Spinal cord (tissue), 10 donors: Measurements from ENCODE around the gene ROBO3. TPM values are rescaled to one million over a fixed set of nuclear protein-coding genes. Genes with fewer than 3 reads are reported as not detected.

ENCODE experiments used
- DNase-seq, 6 donors: peaks; one replicate each; pipeline versions ENCODE4 v3.0.0 to v3.0.0-alpha.2; 2013 to 2015; ENCODE audit warnings: low spot score in 6 of 6, low read depth in 4 of 6
- H3K27ac ChIP-seq: one replicate; pipeline ENCODE4 v1.5.1; 2013; ENCODE audit warnings: low read depth, low read length, control low read depth
- H3K27me3 ChIP-seq: one replicate; pipeline ENCODE4 v1.6.1; 2013; ENCODE audit warnings: low read length; ENCODE audit not compliant: control insufficient read depth, insufficient read depth
- H3K36me3 ChIP-seq: one replicate; pipeline ENCODE4 v1.6.1; 2013; ENCODE audit warnings: low read length; ENCODE audit not compliant: control insufficient read depth, insufficient read depth
- H3K4me1 ChIP-seq: one replicate; pipeline ENCODE4 v1.6.1; 2013; ENCODE audit warnings: low read length; ENCODE audit not compliant: control insufficient read depth, insufficient read depth
- H3K4me3 ChIP-seq: one replicate; pipeline ENCODE4 v1.5.1; 2013; ENCODE audit warnings: low read depth, low read length, control low read depth
- H3K9me3 ChIP-seq: one replicate; pipeline ENCODE4 v1.6.1; 2013; ENCODE audit warnings: low read length; ENCODE audit not compliant: control insufficient read depth, insufficient read depth
- WGBS: methylation state at CpG from one replicate; pipeline ENCODE4 v1.1.5; 2013; ENCODE audit warnings: missing lambda C conversion rate; ENCODE audit not compliant: insufficient coverage; 5-methylcytosine and 5-hydroxymethylcytosine counted together
- polyA plus RNA-seq, 2 donors: library from polyadenylated mRNA; unstranded; fragments of 120-200 nt; gene quantifications; one replicate each; pipeline ENCODE4 v1.2.1, GENCODE V29; 2013; ENCODE audit not compliant: insufficient read length in 2 of 2
- total RNA-seq, 2 donors: library from RNA; depleted of rRNA in 1 of 2; stranded (reverse); fragments of 120-200 nt in 1 of 2; fragments of >200 nt in 1 of 2; gene quantifications; one replicate each; pipeline versions ENCODE4 v1.2.3 to v1.2.4, GENCODE V29; 2013 to 2014
- donor health status: healthy.

The ROBO3 gene
- total and polyA plus RNA-seq, 4 donors = 14.8 to 81.5 (median 59.1) TPM

DNA sequence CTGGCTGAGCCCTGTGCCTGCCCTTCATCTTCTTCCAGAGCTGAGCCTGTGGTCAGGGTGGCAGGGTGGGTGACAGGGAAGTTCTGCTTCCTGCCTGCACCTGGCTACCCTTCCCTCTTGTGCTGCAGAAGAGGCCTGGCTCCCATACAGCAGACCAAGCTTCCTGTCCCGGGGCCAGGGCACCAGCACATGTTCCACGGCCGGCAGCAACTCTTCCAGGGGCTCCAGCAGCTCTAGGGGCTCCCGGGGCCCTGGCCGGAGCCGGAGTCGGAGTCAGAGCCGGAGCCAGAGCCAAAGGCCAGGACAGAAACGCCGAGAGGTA, 15.0 kb downstream of the ROBO3 start:
- 86% methylated on average over 10 of the region's 10 CpGs for WGBS
- H3K27ac ChIP-seq = no peak overlapping the region
- DNase-seq = no peak
- peaks cover 44% of the 10 kb centered on the region for H3K4me1 ChIP-seq
- H3K36me3 ChIP-seq = peaks cover 22% of the 10 kb centered on the region
- no peaks in the 10 kb centered on the region for H3K9me3 ChIP-seq
- H3K27me3 ChIP-seq = no peaks in the 10 kb centered on the region
- no peak overlapping the region for H3K4me3 ChIP-seq

DNA sequence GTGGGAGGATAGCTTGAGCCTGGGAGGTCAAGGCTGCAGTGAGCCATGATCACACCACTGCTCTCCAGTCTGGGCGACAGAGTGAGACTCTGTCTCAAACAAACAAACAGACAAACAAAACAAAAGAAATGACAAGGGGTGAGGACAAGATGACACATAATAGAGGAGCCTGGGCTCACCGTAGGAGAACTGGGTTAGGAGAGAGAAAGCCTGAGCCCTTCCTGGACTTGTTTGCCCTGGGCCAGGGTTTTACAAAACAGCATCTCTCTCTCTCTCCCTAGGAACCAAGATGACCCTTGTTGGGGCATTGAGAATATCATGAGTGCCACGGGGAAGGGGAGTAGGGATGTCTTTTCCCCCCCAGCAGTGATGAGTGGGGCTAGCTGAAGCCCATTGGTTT, 15.7 kb downstream of the ROBO3 start:
- Histone ChIP-seq H3K4me3 (no peak overlapping the region), H3K27me3 (no peaks in the 10 kb centered on the region), H3K36me3 (peaks cover 22% of the 10 kb centered on the region), H3K9me3 (no peaks in the 10 kb centered on the region), H3K4me1 (peaks cover 37% of the 10 kb centered on the region), H3K27ac (no peak overlapping the region)
- 60% methylated on average over 1 of the region's 3 CpGs for WGBS
- DNase-seq = no peak

DNA sequence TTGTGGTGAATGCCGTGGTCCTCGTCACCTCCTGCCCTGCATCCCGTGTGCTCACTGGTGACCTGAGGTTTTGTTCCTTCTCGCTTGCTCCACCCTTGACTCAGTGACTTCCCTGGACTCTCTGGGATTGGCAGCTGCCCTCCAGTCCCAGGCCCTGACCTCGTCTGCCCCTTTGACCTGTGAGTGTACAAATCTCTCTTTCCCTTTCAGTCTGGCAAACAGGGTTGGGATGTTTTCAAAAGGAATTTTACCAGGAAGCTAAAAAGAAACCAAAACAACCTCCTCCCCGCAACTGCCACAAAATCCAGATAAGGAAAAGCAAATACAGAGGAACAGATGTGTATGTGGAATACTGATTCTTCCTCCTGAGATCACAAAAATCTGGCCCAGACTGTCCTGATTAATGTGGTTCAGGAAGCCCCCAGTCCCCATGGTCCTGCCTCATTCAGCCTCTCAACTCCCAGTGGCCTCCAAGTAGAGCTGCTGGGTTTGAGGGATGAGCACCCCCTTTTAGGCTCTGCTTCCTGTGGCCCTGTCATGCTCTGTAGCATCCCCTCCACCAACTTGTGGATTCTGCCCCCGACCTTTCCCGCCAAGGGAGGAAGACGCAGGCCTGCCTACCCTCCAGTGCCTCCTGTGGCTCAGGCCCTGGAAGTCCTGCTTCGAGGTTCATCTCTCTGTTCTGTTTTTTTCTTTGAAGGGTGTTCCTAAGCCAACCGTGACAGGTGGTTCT, 17.3 kb downstream of the ROBO3 start:
- Histone ChIP-seq H3K27ac (no peak overlapping the region), H3K9me3 (no peaks in the 10 kb centered on the region), H3K27me3 (no peaks in the 10 kb centered on the region), H3K4me1 (peaks cover 26% of the 10 kb centered on the region), H3K36me3 (peaks cover 22% of the 10 kb centered on the region), H3K4me3 (no peak overlapping the region)
- WGBS = 63% methylated on average over 8 of the region's 11 CpGs
- DNase-seq = no peak

DNA sequence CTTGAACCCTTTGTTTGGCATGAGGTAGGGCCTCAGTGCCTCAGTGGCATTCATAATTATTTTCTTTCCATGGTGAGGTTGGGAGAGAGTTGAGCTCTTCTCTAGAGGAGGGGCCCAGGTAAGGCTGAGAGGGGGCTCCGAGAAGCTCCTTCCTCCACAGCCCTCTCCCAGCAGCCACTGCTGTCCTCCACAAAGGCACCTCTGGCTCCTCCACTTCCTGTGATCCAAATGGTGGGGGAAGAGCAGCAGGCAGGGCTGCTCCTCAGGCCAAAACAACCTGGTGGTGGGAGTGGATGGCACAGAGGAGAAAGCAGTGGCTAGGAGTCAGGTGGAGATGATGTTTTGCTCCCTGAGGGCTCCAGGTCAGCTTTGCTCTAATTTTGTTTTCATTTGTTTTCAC, 19.1 kb downstream of the ROBO3 start:
- H3K27me3 ChIP-seq = no peaks in the 10 kb centered on the region
- H3K9me3 ChIP-seq = no peaks in the 10 kb centered on the region
- WGBS = no CpG with 5 or more reads among the region's 1 CpG
- H3K4me3 ChIP-seq = no peak overlapping the region
- DNase-seq = no peak
- H3K4me1 ChIP-seq = peaks cover 8% of the 10 kb centered on the region
- H3K27ac ChIP-seq = no peak overlapping the region
- peaks cover 13% of the 10 kb centered on the region for H3K36me3 ChIP-seq

DNA sequence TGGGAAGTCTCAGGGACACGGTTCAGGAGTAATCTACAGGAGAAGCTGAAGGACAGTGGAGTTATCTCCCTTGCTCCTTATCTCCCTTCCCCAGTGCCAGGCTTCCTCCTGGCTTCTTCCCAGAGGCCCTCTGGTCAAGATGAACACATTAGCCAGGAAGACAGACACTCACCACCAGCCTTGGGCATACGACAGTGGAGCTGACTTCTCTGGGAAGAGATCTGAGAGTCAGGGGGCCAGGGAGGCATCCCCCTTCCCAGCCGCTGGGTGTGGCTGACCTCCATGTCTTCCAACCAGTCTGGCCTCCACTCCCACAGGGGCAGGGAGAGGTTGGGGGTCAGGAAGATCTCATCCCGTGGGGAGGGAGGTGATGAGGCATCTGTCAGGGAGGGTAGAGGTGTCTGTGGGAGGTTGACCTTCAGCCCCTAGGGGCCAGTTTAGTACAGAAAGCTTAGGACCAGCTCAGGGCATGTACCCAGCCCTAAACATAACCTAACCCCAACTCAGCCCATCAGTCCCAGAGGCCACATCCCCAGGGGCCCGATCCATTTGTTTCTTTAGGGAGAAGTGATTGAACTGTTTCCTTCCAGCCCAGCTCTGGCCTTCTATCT, 19.7 kb downstream of the ROBO3 start:
- no peak overlapping the region for H3K27ac ChIP-seq
- H3K36me3 ChIP-seq = peaks cover 6% of the 10 kb centered on the region
- peaks cover 4% of the 10 kb centered on the region for H3K4me1 ChIP-seq
- H3K27me3 ChIP-seq = no peaks in the 10 kb centered on the region
- H3K9me3 ChIP-seq = no peaks in the 10 kb centered on the region
- DNase-seq = no peak
- 83% methylated on average over 1 of the region's 5 CpGs for WGBS
- H3K4me3 ChIP-seq = no peak overlapping the region

GRCh38 chr11:124886476-124886875, 21.2 kb downstream of the ROBO3 start:
- H3K36me3 ChIP-seq = no peaks in the 10 kb centered on the region
- H3K9me3 ChIP-seq = no peaks in the 10 kb centered on the region
- no peaks in the 10 kb centered on the region for H3K27me3 ChIP-seq
- DNase-seq = no peak
- peaks cover 10% of the 10 kb centered on the region for H3K4me1 ChIP-seq
- 98% methylated on average over 7 of the region's 11 CpGs for WGBS
- H3K27ac ChIP-seq = no peak overlapping the region
- H3K4me3 ChIP-seq = no peak overlapping the region

DNA sequence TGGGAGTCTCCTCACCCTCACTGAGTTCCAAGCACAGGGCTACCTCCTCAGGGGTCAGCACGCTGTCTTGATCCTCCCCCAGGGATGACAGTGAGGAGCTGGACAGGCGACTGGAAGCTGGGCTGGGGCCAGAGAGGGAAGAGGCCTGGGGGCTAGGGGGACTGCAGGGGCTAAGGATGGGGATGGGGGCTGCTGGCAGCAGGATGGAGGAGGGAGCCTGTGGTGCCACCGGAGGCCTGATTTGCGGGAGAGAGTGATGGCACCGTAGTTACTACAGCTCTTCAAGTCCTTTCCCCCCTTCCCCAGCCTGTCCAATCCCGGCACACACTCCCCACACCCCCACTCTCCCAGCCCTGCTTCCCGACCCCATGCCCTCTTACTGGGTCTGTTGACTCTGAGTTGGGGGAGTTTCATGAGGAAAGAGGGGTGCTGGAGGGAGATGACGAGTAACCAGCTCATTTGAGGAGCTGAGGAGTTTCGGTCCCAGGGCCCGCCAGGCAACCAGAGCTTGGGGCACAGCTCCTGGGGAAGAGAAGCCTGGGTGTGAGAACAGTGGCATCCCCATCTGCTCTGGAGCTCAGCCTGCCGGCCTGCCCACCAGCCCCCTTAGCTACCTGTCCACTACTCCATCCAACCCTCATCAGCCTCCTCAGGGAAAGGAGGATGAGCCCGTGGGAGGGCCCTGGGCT, 21.9 kb downstream of the ROBO3 start:
- Histone ChIP-seq H3K4me3 (no peak overlapping the region), H3K36me3 (no peaks in the 10 kb centered on the region), H3K27me3 (no peaks in the 10 kb centered on the region), H3K4me1 (peaks cover 12% of the 10 kb centered on the region), H3K9me3 (no peaks in the 10 kb centered on the region), H3K27ac (no peak overlapping the region)
- no peak for DNase-seq
- 83% methylated on average over 6 of the region's 12 CpGs for WGBS

GRCh38 chr11:124887667-124888013, 22.4 kb downstream of the ROBO3 start:
- H3K4me3 ChIP-seq = no peak overlapping the region
- H3K4me1 ChIP-seq = peaks cover 12% of the 10 kb centered on the region
- no CpG with 5 or more reads among the region's 3 CpGs for WGBS
- no peaks in the 10 kb centered on the region for H3K9me3 ChIP-seq
- no peaks in the 10 kb centered on the region for H3K36me3 ChIP-seq
- no peaks in the 10 kb centered on the region for H3K27me3 ChIP-seq
- H3K27ac ChIP-seq = no peak overlapping the region
- DNase-seq = no peak

DNA sequence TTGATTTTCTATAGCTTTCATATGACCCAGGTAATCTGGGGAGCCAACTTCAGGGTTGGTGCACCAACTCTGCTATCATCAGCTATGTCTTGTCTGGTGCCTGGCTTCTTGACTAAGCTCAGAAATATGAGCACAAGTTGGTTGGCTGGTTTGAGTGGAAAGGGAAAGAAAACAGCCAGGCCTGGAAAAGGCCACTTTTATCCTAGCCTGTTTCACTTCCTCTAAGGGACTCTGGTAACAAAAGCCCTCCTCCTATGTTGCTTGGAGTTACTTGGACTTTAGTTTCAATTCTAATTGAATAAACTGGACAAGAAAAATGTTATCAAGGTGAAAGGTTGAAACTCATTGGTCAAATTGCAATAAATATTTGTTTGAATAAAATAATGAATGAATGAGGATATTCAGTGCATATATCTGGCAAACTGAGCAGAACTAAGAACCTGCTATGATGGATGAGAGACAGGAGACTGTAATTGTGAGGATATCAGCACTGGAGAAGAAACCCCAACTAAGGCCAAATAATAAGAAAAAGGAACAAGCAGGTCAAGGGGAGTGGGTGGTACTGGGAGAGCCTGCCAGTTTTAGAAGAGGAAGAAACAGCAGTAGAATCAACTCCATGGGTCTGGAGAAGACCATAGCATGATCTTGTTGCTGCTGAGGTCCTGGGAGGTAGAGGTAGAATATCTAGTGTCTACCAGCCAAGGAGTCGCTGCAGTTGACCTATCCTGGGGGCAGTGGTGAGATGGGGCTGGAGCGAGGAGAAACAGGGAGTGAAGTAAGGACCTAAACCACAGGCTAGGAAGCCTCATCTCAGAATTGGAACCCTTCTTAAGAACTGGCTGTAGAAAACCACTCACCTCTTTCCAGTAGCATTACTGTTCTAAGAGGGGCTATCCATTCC, 24.2 kb downstream of the ROBO3 start:
- Histone ChIP-seq H3K9me3 (no peaks in the 10 kb centered on the region), H3K4me3 (no peak overlapping the region), H3K27me3 (no peaks in the 10 kb centered on the region), H3K27ac (no peak overlapping the region), H3K4me1 (peaks cover 19% of the 10 kb centered on the region), H3K36me3 (no peaks in the 10 kb centered on the region)
- no peak for DNase-seq
- WGBS = 75% methylated on average over 1 of the region's 2 CpGs
